HG03103 (cell line): ENCODE results near the gene RFC3.
A peak's percentile ranks its signal among the peaks of the same experiment; 100 is the strongest.
"Not testable (repeated sequence)": the region's sequence is repeated elsewhere in the genome, so short reads cannot be mapped to it uniquely, and the experiment has no call there.

Source experiments
- ATAC-seq: cut with Tn5 transposase; IDR thresholded peaks from one replicate; pipeline ENCODE4 v1.9.1; 2021; ENCODE audit warnings: low read depth; ENCODE audit not compliant: unreplicated experiment

Gene RFC3

GRCh38 chr13:33817901-33818706, at the start of gene RFC3:
Gene RFC3, plus strand, starts transcription at chr13:33818149. Its CDS starts 30 bp downstream, at chr13:33818179.
- peak; percentile 97 for ATAC-seq

GRCh38 chr13:33771296-33771695, 46.7 kb upstream of the RFC3 start:
- ATAC-seq: no peak

- ATAC-seq: no peak
These were observed 44.0 kb upstream of the RFC3 start for GRCh38 chr13:33773790-33774462.

GRCh38 chr13:33775339-33776108, 42.4 kb upstream of the RFC3 start:
- ATAC-seq: no peak

GRCh38 chr13:33776239-33776881, 41.6 kb upstream of the RFC3 start:
- no peak for ATAC-seq

GRCh38 chr13:33782631-33783030, 35.3 kb upstream of the RFC3 start:
- no peak for ATAC-seq

GRCh38 chr13:33783212-33783611, 34.7 kb upstream of the RFC3 start:
- ATAC-seq: not testable (repeated sequence)

- ATAC-seq: no peak
These were observed 33.2 kb upstream of the RFC3 start for GRCh38 chr13:33784738-33785137.

GRCh38 chr13:33785384-33785783, 32.6 kb upstream of the RFC3 start:
- ATAC-seq: no peak

GRCh38 chr13:33787051-33787591, 30.8 kb upstream of the RFC3 start:
- peak; percentile 68 for ATAC-seq

GRCh38 chr13:33789066-33789606, 28.8 kb upstream of the RFC3 start:
- no peak for ATAC-seq

GRCh38 chr13:33789739-33790138, 28.2 kb upstream of the RFC3 start:
- no peak for ATAC-seq

GRCh38 chr13:33793726-33794125, 24.2 kb upstream of the RFC3 start:
- ATAC-seq: no peak

- ATAC-seq: no peak
These were observed 23.4 kb upstream of the RFC3 start for GRCh38 chr13:33794576-33794975.

- ATAC-seq: no peak
These were observed 21.9 kb upstream of the RFC3 start for GRCh38 chr13:33796095-33796494.

GRCh38 chr13:33797622-33798021, 20.3 kb upstream of the RFC3 start:
- ATAC-seq: no peak

- no peak for ATAC-seq
These were observed 19.9 kb upstream of the RFC3 start for GRCh38 chr13:33798023-33798422.

- ATAC-seq: no peak
These were observed 17.9 kb upstream of the RFC3 start for GRCh38 chr13:33799950-33800592.

- ATAC-seq: no peak
These were observed 17.2 kb upstream of the RFC3 start for GRCh38 chr13:33800646-33801186.
